SK-N-SH (cell line): Measurements from ENCODE around the gene CD180.

Experiments
- GABPA ChIP-seq: IDR thresholded peaks from 2 replicates; pipeline ENCODE4 v1.4.0; 2012; ENCODE audit warnings: low read depth, mild to moderate bottlenecking
- TF ChIP-seq, protein P1 (sequence below): fragments of 200-600 bp; sonication (generic); IDR thresholded peaks from 2 replicates; pipeline ENCODE4 v1.6.1; 2017; ENCODE audit warnings: antibody characterized with exemption, mild to moderate bottlenecking, moderate library complexity

DNA sequence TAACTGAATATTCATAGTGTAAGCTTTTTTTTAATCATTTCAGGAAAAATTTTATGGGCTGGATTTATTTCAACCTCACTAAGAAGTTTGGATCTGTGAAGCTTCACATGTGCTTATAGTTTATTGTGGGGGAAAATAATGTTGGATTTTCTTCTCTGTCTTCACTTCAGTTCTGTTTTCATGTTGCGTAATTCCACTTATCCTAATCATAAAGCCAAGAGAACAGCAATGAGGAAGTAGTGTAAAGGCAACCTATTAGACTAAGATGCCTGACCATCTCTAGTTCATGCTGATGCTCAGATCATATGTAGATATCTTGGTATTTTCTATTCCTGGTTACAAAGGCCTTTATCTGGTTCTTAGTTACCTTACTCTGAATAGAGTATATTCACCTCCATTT, 50.0 kb downstream of the CD180 start:
- TF ChIP-seq, protein P1, sequence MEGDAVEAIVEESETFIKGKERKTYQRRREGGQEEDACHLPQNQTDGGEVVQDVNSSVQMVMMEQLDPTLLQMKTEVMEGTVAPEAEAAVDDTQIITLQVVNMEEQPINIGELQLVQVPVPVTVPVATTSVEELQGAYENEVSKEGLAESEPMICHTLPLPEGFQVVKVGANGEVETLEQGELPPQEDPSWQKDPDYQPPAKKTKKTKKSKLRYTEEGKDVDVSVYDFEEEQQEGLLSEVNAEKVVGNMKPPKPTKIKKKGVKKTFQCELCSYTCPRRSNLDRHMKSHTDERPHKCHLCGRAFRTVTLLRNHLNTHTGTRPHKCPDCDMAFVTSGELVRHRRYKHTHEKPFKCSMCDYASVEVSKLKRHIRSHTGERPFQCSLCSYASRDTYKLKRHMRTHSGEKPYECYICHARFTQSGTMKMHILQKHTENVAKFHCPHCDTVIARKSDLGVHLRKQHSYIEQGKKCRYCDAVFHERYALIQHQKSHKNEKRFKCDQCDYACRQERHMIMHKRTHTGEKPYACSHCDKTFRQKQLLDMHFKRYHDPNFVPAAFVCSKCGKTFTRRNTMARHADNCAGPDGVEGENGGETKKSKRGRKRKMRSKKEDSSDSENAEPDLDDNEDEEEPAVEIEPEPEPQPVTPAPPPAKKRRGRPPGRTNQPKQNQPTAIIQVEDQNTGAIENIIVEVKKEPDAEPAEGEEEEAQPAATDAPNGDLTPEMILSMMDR = no peak
- TF ChIP-seq GABPA = no peak
